LHCN-M2 (cell line): Measurements from ENCODE around the gene ANK2. TPM values are rescaled to one million over a fixed set of nuclear protein-coding genes. Genes with fewer than 3 reads are reported as not detected.
"Not testable (repeated sequence)": the region's sequence is repeated elsewhere in the genome, so short reads cannot be mapped to it uniquely, and the experiment has no call there.

Source experiments
- DNase-seq: peaks from one replicate; pipeline ENCODE4 v3.0.0-alpha.2; 2012; ENCODE audit warnings: low read depth
- total RNA-seq: library from RNA; depleted of rRNA; stranded (reverse); fragments of >200 nt; gene quantifications from 2 replicates; pipeline ENCODE4 v1.2.3, GENCODE V29; 2014

ANK2 gene
- total RNA-seq, 1 experiment from 2014 or later = 19.5 TPM

- DNase-seq = no peak
Observed at GRCh38 chr4:113187358-113187757, 137.9 kb downstream of the ANK2 start.

- no peak for DNase-seq
Observed at GRCh38 chr4:113189546-113189945, 140.1 kb downstream of the ANK2 start.

GRCh38 chr4:113209153-113209552, 159.7 kb downstream of the ANK2 start:
- no peak for DNase-seq

GRCh38 chr4:113209652-113210320, 160.3 kb downstream of the ANK2 start:
- DNase-seq = no peak

- no peak for DNase-seq
Observed at GRCh38 chr4:113212613-113213012, 163.2 kb downstream of the ANK2 start.

- no peak for DNase-seq
Observed at GRCh38 chr4:113221990-113222389, 172.5 kb downstream of the ANK2 start.

GRCh38 chr4:113222471-113222870, 173.0 kb downstream of the ANK2 start:
- peak; percentile 82 for DNase-seq

- peak; percentile 24 for DNase-seq
Observed at GRCh38 chr4:113223001-113223400, 173.5 kb downstream of the ANK2 start.

- DNase-seq = peak; percentile 40
Observed at GRCh38 chr4:113232194-113232593, 182.7 kb downstream of the ANK2 start.

- DNase-seq = no peak
Observed at GRCh38 chr4:113236916-113237315, 187.5 kb downstream of the ANK2 start.

- no peak for DNase-seq
Observed at GRCh38 chr4:113243312-113243711, 193.9 kb downstream of the ANK2 start.

- not testable (repeated sequence) for DNase-seq
Observed at GRCh38 chr4:113244747-113245146, 195.3 kb downstream of the ANK2 start.

GRCh38 chr4:113248320-113248719, 198.9 kb downstream of the ANK2 start:
- peak; percentile 11 for DNase-seq

- no peak for DNase-seq
Observed at GRCh38 chr4:113255628-113256027, 206.2 kb downstream of the ANK2 start.

- DNase-seq = no peak
Observed at GRCh38 chr4:113256946-113257345, 207.5 kb downstream of the ANK2 start.

GRCh38 chr4:113260688-113261087, 211.2 kb downstream of the ANK2 start:
- DNase-seq = peak; percentile 4

- DNase-seq = no peak
Observed at GRCh38 chr4:113263274-113263673, 213.8 kb downstream of the ANK2 start.

GRCh38 chr4:113270520-113271319, 221.3 kb downstream of the ANK2 start:
- DNase-seq = no peak

- DNase-seq = no peak
Observed at GRCh38 chr4:113272523-113272922, 223.1 kb downstream of the ANK2 start.

GRCh38 chr4:113273721-113274220, 224.3 kb downstream of the ANK2 start:
- no peak for DNase-seq

GRCh38 chr4:113276464-113277170, 227.2 kb downstream of the ANK2 start:
- DNase-seq = no peak

- peak; percentile 72 for DNase-seq
Observed at GRCh38 chr4:113278324-113278934, 229.0 kb downstream of the ANK2 start.
